ENCODE data around the gene PIK3C3. TPM values are rescaled to one million over a fixed set of nuclear protein-coding genes. Genes with fewer than 3 reads are reported as not detected.

The PIK3C3 gene
- total and polyA plus RNA-seq, 4 donors: 12.2 to 25.8 (median 15.8) TPM

DNA sequence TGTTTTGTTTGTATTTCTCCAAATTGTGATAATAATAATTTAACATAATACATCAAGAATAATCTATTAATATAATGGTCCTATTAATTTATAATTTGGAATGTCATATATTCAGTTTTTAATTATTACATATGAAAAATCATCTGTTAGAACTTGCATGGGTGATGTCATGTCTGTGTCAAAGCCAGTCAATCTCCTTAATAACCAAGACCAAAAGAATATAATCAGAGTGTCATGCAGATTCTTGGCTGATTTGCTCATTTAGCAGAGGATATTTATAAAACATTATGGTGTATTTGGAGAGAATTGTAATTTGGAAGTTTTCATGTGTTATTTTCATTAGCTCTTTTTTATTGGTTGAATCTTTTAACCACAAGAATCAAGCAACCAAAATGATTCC lies 96.4 kb downstream of the PIK3C3 start:
- Histone ChIP-seq H3K4me3 (ENCODE audit: low read depth in 1 of 3, low read length in 3 of 3) (no peak overlapping the region), H3K27me3 (ENCODE audit: control insufficient read depth in 4 of 4, insufficient read depth in 4 of 4, low read length in 3 of 4) (no peaks in the 10 kb centered on the region), H3K27ac (ENCODE audit: low read depth in 1 of 2, low read length in 2 of 2) (no peak overlapping the region), H3K36me3 (ENCODE audit: control insufficient read depth in 4 of 4, insufficient read depth in 3 of 4, low read depth in 1 of 4, low read length in 3 of 4) (peaks cover 0 to 13% (median 2%) of the 10 kb centered on the region in 4 donors), H3K9me3 (ENCODE audit: control insufficient read depth in 4 of 4, low read length in 3 of 4) (no peaks in the 10 kb centered on the region), H3K9ac (ENCODE audit: low read depth in 1 of 2, low read length in 2 of 2) (no peak overlapping the region), H3K4me1 (ENCODE audit: control insufficient read depth in 4 of 4, insufficient read depth in 4 of 4, low read length in 3 of 4) (no peaks in the 10 kb centered on the region)
- DNase-seq (ENCODE audit: low spot score): no peak
- TF ChIP-seq NR2F2 (IDR thresholded peaks at IDR 0.05): no peak
- TF ChIP-seq HNF4G (IDR thresholded peaks at IDR 0.05): no peak
- TF ChIP-seq GABPA (IDR thresholded peaks at IDR 0.05 in 1 of 2, conservative IDR thresholded peaks at IDR 0.05 in 1 of 2): no peak
- no peak for TF ChIP-seq MAX (IDR thresholded peaks at IDR 0.05)
- no peak for TF ChIP-seq JUND (IDR thresholded peaks at IDR 0.05)
- TF ChIP-seq CTCF (IDR thresholded peaks at IDR 0.05; ENCODE audit: low read depth, low read length, missing input control): no peak
- TF ChIP-seq FOXA2 (IDR thresholded peaks at IDR 0.05): no peak
- TF ChIP-seq RAD21 (IDR thresholded peaks at IDR 0.05): no peak
- TF ChIP-seq RXRA (IDR thresholded peaks at IDR 0.05): no peak
- TF ChIP-seq YY1 (IDR thresholded peaks at IDR 0.05): no peak
- TF ChIP-seq SP1 (IDR thresholded peaks at IDR 0.05): no peak
- TF ChIP-seq HNF4A (conservative IDR thresholded peaks at IDR 0.05): no peak
- TF ChIP-seq, protein P1, sequence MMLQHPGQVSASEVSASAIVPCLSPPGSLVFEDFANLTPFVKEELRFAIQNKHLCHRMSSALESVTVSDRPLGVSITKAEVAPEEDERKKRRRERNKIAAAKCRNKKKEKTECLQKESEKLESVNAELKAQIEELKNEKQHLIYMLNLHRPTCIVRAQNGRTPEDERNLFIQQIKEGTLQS (IDR thresholded peaks at IDR 0.05): no peak
- no peak for TF ChIP-seq EGR1 (IDR thresholded peaks at IDR 0.05; ENCODE audit: low read depth in 2 of 2)
- TF ChIP-seq FOXA1 (IDR thresholded peaks at IDR 0.05): no peak
- TF ChIP-seq, protein P2, sequence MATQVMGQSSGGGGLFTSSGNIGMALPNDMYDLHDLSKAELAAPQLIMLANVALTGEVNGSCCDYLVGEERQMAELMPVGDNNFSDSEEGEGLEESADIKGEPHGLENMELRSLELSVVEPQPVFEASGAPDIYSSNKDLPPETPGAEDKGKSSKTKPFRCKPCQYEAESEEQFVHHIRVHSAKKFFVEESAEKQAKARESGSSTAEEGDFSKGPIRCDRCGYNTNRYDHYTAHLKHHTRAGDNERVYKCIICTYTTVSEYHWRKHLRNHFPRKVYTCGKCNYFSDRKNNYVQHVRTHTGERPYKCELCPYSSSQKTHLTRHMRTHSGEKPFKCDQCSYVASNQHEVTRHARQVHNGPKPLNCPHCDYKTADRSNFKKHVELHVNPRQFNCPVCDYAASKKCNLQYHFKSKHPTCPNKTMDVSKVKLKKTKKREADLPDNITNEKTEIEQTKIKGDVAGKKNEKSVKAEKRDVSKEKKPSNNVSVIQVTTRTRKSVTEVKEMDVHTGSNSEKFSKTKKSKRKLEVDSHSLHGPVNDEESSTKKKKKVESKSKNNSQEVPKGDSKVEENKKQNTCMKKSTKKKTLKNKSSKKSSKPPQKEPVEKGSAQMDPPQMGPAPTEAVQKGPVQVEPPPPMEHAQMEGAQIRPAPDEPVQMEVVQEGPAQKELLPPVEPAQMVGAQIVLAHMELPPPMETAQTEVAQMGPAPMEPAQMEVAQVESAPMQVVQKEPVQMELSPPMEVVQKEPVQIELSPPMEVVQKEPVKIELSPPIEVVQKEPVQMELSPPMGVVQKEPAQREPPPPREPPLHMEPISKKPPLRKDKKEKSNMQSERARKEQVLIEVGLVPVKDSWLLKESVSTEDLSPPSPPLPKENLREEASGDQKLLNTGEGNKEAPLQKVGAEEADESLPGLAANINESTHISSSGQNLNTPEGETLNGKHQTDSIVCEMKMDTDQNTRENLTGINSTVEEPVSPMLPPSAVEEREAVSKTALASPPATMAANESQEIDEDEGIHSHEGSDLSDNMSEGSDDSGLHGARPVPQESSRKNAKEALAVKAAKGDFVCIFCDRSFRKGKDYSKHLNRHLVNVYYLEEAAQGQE (IDR thresholded peaks at IDR 0.05): no peak
- TF ChIP-seq TAF1 (conservative IDR thresholded peaks at IDR 0.05): no peak
- TF ChIP-seq, protein P3, sequence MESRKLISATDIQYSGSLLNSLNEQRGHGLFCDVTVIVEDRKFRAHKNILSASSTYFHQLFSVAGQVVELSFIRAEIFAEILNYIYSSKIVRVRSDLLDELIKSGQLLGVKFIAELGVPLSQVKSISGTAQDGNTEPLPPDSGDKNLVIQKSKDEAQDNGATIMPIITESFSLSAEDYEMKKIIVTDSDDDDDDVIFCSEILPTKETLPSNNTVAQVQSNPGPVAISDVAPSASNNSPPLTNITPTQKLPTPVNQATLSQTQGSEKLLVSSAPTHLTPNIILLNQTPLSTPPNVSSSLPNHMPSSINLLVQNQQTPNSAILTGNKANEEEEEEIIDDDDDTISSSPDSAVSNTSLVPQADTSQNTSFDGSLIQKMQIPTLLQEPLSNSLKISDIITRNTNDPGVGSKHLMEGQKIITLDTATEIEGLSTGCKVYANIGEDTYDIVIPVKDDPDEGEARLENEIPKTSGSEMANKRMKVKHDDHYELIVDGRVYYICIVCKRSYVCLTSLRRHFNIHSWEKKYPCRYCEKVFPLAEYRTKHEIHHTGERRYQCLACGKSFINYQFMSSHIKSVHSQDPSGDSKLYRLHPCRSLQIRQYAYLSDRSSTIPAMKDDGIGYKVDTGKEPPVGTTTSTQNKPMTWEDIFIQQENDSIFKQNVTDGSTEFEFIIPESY (IDR thresholded peaks at IDR 0.05): no peak
